Measurements from ENCODE around the gene TNNI3K. TPM values are rescaled to one million over a fixed set of nuclear protein-coding genes. Genes with fewer than 3 reads are reported as not detected.

TNNI3K gene
- total RNA-seq, 6 donors from 2014 or later = 0.72 to 2.8 (median 2.1) TPM; not detected in 1

DNA sequence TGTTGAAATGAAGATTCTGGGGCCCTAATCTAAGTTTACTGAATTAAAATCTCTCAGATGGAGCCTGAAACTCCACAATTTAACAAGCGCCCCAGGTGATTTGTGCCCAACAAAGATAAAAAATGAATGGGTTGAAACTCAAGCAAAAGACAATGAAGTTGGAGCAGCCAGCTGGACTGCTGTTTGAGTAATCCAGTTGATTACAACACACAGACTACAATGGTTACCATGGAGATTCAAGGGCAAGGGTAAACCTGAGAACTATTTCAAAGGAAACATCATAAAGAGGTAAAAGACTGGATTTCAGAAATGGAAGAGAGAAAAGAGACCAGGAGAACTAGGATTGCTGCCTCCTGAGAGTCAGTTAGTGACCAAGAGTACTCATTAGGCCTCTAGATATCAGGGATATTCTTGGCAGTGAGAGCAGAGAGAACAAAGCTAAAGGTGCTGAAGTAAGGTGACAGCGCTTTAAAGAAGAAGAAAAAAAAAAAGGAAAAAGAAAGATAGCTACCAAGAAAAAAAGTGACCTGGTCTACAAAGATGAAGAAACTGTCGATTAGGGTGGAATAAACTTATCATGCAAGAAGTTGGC, 232.7 kb downstream of the TNNI3K start:
- ATAC-seq (ENCODE audit: low FRiP score in 2 of 2) (no peak), DNase-seq (no peak)
- TF ChIP-seq POLR2A (IDR thresholded peaks at IDR 0.05) (no peak), EP300 (IDR thresholded peaks at IDR 0.05) (no peak), POLR2AphosphoS5 (IDR thresholded peaks at IDR 0.05) (no peak)
- TF ChIP-seq, protein P1, sequence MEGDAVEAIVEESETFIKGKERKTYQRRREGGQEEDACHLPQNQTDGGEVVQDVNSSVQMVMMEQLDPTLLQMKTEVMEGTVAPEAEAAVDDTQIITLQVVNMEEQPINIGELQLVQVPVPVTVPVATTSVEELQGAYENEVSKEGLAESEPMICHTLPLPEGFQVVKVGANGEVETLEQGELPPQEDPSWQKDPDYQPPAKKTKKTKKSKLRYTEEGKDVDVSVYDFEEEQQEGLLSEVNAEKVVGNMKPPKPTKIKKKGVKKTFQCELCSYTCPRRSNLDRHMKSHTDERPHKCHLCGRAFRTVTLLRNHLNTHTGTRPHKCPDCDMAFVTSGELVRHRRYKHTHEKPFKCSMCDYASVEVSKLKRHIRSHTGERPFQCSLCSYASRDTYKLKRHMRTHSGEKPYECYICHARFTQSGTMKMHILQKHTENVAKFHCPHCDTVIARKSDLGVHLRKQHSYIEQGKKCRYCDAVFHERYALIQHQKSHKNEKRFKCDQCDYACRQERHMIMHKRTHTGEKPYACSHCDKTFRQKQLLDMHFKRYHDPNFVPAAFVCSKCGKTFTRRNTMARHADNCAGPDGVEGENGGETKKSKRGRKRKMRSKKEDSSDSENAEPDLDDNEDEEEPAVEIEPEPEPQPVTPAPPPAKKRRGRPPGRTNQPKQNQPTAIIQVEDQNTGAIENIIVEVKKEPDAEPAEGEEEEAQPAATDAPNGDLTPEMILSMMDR (IDR thresholded peaks at IDR 0.05) = no peak
- Histone ChIP-seq H3K4me3 (no peak overlapping the region), H3K4me1 (peaks cover 0 to 3% (median 0%) of the 10 kb centered on the region in 4 donors), H3K9me3 (no peaks in the 10 kb centered on the region), H3K36me3 (no peaks in the 10 kb centered on the region), H3K27me3 (no peaks in the 10 kb centered on the region), H3K27ac (no peak overlapping the region)
- 75 to 79% methylated on average over 3 of the region's 3 CpGs for WGBS, 2 donors

- H3K27me3 ChIP-seq = no peaks in the 10 kb centered on the region
- TF ChIP-seq, protein P1 (IDR thresholded peaks at IDR 0.05) = peak in 5 of 6 experiments; percentile 37 to 48 (median 42)
- TF ChIP-seq POLR2AphosphoS5 (IDR thresholded peaks at IDR 0.05) = no peak
- H3K36me3 ChIP-seq = no peaks in the 10 kb centered on the region
- no peak overlapping the region for H3K4me3 ChIP-seq
- H3K9me3 ChIP-seq = no peaks in the 10 kb centered on the region
- WGBS, 2 donors = 13 to 16% methylated on average over 2 of the region's 2 CpGs
- H3K27ac ChIP-seq = no peak overlapping the region
- no peak for ATAC-seq (ENCODE audit: low FRiP score in 2 of 2)
- no peak for DNase-seq
- peaks cover 0 to 3% (median 0%) of the 10 kb centered on the region in 4 donors for H3K4me1 ChIP-seq
Measured at GRCh38 chr1:74468982-74469603, 233.9 kb downstream of the TNNI3K start.

DNA sequence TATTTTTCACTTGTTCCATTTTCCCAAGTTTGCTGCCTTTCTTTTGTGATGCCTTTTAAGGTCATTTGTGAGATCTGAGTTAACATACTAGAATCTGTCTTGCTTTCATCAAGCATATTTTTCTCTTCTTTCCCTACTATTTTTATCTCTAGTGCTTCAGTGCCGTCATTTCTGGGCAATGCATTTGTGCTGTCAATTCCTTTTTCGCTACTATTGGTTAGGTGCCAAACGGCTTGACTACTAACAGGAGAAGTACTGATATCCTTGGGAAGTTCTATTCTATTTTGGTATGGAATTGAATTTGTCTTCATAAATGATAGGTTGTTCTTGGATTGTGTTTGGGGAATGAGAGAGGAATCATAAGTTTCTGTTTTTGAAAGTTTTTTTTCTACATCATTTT, 235.1 kb downstream of the TNNI3K start:
- TF ChIP-seq EP300 (IDR thresholded peaks at IDR 0.05) = no peak
- TF ChIP-seq POLR2AphosphoS5 (IDR thresholded peaks at IDR 0.05) = no peak
- TF ChIP-seq, protein P1 (IDR thresholded peaks at IDR 0.05) = no peak
- no peak for TF ChIP-seq POLR2A (IDR thresholded peaks at IDR 0.05)
- H3K27ac ChIP-seq = no peak overlapping the region
- H3K9me3 ChIP-seq = no peaks in the 10 kb centered on the region
- no peak for DNase-seq
- H3K27me3 ChIP-seq = no peaks in the 10 kb centered on the region
- ATAC-seq (ENCODE audit: low FRiP score in 2 of 2) = peak in 1 of 2 donors; percentile 15
- WGBS, 2 donors = 60 to 69% methylated on average over 3 of the region's 3 CpGs
- no peak overlapping the region for H3K4me3 ChIP-seq
- peaks cover 0 to 3% (median 0%) of the 10 kb centered on the region in 4 donors for H3K4me1 ChIP-seq
- no peaks in the 10 kb centered on the region for H3K36me3 ChIP-seq

GRCh38 chr1:74470936-74471335, 235.7 kb downstream of the TNNI3K start:
- Histone ChIP-seq H3K27me3 (no peaks in the 10 kb centered on the region), H3K4me3 (no peak overlapping the region), H3K27ac (no peak overlapping the region), H3K9me3 (no peaks in the 10 kb centered on the region), H3K4me1 (peaks cover 0 to 3% (median 0%) of the 10 kb centered on the region in 4 donors), H3K36me3 (no peaks in the 10 kb centered on the region)
- DNase-seq = no peak
- ATAC-seq (ENCODE audit: low FRiP score in 2 of 2) = no peak
- 34 to 41% methylated on average over 3 of the region's 3 CpGs for WGBS, 2 donors
- TF ChIP-seq POLR2AphosphoS5 (IDR thresholded peaks at IDR 0.05) = no peak
- no peak for TF ChIP-seq POLR2A (IDR thresholded peaks at IDR 0.05)
- TF ChIP-seq, protein P1 (IDR thresholded peaks at IDR 0.05) = no peak
- TF ChIP-seq EP300 (IDR thresholded peaks at IDR 0.05) = no peak

GRCh38 chr1:74471470-74471869, 236.3 kb downstream of the TNNI3K start:
- Histone ChIP-seq H3K4me3 (no peak overlapping the region), H3K27ac (no peak overlapping the region), H3K36me3 (no peaks in the 10 kb centered on the region), H3K27me3 (no peaks in the 10 kb centered on the region), H3K4me1 (peaks cover 0 to 3% (median 0%) of the 10 kb centered on the region in 4 donors), H3K9me3 (no peaks in the 10 kb centered on the region)
- WGBS, 2 donors = 70 to 71% methylated on average over 3 of the region's 3 CpGs
- ATAC-seq (ENCODE audit: low FRiP score in 2 of 2) (no peak), DNase-seq (no peak)
- no peak for TF ChIP-seq EP300 (IDR thresholded peaks at IDR 0.05)
- TF ChIP-seq, protein P1 (IDR thresholded peaks at IDR 0.05) = no peak
- TF ChIP-seq POLR2A (IDR thresholded peaks at IDR 0.05) = no peak
- TF ChIP-seq POLR2AphosphoS5 (IDR thresholded peaks at IDR 0.05) = no peak
